HFFc6 (cell line): ENCODE data around the gene ADGRG1. TPM values are rescaled to one million over a fixed set of nuclear protein-coding genes. Genes with fewer than 3 reads are reported as not detected.

ENCODE experiments used
- DNase-seq: peaks from one replicate; pipeline ENCODE4 v3.0.0-alpha.2; 2018
- H3K27ac Mint-ChIP-seq: 2 replicates; pipeline ENCODE4 v1.8.0; 2020; ENCODE audit warnings: mild to moderate bottlenecking, mixed read lengths
- H3K27me3 Mint-ChIP-seq: 2 replicates; pipeline ENCODE4 v1.8.0; 2021; ENCODE audit warnings: mild to moderate bottlenecking, moderate library complexity, mixed read lengths; ENCODE audit not compliant: insufficient read depth
- H3K36me3 Mint-ChIP-seq: 2 replicates; pipeline ENCODE4 v1.8.0; 2021; ENCODE audit warnings: low read depth, mixed read lengths
- H3K4me1 Mint-ChIP-seq: 2 replicates; pipeline ENCODE4 v1.8.0; 2020; ENCODE audit warnings: low read depth, mixed read lengths
- H3K4me3 Mint-ChIP-seq: 2 replicates; pipeline ENCODE4 v1.8.0; 2020; ENCODE audit warnings: mild to moderate bottlenecking, moderate library complexity, mixed read lengths
- H3K9me3 Mint-ChIP-seq: 2 replicates; pipeline ENCODE4 v1.8.0; 2020; ENCODE audit warnings: mild to moderate bottlenecking, mixed read lengths
- total RNA-seq, 6 experiments: library from RNA; stranded (reverse); fragmentation: NEBNext Ultra II Directional; extraction: Animal tissue kit (Norgen Biotek cat#: 25700); gene quantifications; 2 replicates in 1 of 6; 3 replicates in 5 of 6; pipeline ENCODE4 v1.2.3, GENCODE V29; 2021
- TF ChIP-seq, protein P1 (sequence below): fragments of 200-600 bp; sonication (generic); IDR thresholded peaks from 2 replicates; pipeline ENCODE4 v1.5.0; 2021; ENCODE audit warnings: antibody characterized with exemption, mild to moderate bottlenecking

ADGRG1 gene
- total RNA-seq, 6 experiments from 2014 or later = 0.18 to 1.4 (median 0.50) TPM

DNA sequence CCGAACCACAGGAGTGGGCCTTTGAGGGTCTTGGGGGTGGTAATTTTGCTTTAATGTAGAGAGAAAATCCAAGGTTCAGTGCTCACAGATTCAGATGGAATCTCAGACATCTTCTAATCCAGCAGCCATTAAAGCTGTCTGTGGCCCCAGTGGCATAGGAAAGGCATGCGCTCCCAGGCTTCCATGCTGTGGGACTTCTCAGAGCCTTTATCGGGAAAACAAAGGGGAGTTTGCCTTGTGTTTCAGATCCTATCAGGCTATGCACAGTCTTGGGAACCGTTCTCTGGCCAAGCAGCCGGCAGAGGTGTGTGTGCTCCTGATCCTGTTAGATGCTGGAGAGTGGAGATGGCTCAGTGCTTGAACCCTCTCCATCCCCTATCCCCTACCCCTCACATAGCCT, 7.8 kb downstream of the ADGRG1 start:
- Mint-ChIP-seq H3K27me3 (peaks cover 24% of the 10 kb centered on the region), H3K27ac (no peak overlapping the region), H3K36me3 (no peaks in the 10 kb centered on the region), H3K9me3 (no peaks in the 10 kb centered on the region), H3K4me3 (no peak overlapping the region), H3K4me1 (peaks cover 7% of the 10 kb centered on the region)
- TF ChIP-seq, protein P1, sequence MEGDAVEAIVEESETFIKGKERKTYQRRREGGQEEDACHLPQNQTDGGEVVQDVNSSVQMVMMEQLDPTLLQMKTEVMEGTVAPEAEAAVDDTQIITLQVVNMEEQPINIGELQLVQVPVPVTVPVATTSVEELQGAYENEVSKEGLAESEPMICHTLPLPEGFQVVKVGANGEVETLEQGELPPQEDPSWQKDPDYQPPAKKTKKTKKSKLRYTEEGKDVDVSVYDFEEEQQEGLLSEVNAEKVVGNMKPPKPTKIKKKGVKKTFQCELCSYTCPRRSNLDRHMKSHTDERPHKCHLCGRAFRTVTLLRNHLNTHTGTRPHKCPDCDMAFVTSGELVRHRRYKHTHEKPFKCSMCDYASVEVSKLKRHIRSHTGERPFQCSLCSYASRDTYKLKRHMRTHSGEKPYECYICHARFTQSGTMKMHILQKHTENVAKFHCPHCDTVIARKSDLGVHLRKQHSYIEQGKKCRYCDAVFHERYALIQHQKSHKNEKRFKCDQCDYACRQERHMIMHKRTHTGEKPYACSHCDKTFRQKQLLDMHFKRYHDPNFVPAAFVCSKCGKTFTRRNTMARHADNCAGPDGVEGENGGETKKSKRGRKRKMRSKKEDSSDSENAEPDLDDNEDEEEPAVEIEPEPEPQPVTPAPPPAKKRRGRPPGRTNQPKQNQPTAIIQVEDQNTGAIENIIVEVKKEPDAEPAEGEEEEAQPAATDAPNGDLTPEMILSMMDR = no peak
- DNase-seq = no peak

DNA sequence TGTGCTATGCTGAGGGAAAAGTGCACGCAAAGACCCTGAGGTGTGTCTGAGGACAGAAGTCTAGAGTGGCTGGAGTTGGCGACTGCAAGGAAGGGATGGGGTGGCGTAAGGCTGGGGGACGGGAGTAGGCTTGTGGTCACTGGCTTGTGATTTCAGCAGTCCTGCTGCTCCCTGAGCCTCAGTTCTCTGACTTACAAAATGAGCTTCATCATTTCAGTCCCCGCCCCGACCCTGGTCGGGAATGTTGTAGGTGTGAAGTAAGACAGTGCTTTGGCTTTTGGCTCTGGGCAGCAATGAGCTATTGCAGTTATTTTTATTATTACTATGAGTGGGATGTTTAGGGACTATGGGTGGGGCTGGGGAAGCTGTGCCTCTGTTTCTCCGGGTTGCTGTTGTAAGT, 8.6 kb downstream of the ADGRG1 start:
- Mint-ChIP-seq H3K27me3 (peaks cover 24% of the 10 kb centered on the region), H3K36me3 (no peaks in the 10 kb centered on the region), H3K27ac (no peak overlapping the region), H3K4me3 (no peak overlapping the region), H3K4me1 (peaks cover 7% of the 10 kb centered on the region), H3K9me3 (no peaks in the 10 kb centered on the region)
- no peak for DNase-seq
- TF ChIP-seq, protein P1 = no peak

DNA sequence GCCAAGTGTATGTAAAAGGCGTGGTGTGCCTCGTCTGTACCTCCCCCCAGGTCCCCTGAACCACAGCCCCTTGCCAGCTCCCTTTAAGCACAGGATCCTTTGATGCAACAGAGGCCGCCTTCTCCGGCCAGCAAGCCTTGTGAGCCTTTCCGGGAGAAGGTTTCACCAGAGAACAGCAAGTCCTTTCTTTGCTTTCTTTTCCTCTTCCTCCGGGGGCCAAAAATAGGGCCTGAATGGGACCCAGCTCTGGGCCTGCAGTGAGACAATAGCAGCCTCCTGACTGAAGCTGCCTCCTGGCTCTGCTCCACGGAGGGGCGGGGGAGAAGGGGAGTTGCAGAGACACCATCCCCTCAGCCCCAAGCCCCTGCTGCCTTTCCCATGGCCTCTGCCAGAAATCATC, 9.0 kb downstream of the ADGRG1 start:
- H3K9me3 Mint-ChIP-seq = no peaks in the 10 kb centered on the region
- no peak for DNase-seq
- H3K4me3 Mint-ChIP-seq = no peak overlapping the region
- no peak overlapping the region for H3K27ac Mint-ChIP-seq
- H3K36me3 Mint-ChIP-seq = no peaks in the 10 kb centered on the region
- peaks cover 7% of the 10 kb centered on the region for H3K4me1 Mint-ChIP-seq
- H3K27me3 Mint-ChIP-seq = peaks cover 24% of the 10 kb centered on the region
- TF ChIP-seq, protein P1 = no peak

DNA sequence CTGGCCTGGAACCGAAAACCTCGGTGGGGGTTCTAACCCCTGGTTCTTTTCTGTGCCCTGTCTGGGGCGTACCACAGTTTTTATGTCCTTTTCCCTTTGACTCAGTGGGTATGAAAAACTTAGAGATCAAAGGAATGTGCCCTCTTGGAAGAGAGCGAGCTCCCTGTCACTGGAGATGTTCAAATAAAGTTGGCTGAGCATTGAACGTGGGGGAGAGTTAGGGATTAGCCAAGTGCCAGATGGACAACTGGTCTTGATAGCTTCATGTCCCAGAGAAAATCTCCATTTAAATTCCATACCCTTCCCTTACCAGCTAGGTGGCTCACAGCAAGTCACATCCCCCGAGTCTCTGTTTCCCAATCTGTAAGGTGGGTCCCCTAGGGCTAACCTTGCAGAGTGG, 9.5 kb downstream of the ADGRG1 start:
- Mint-ChIP-seq H3K9me3 (no peaks in the 10 kb centered on the region), H3K27ac (no peak overlapping the region), H3K36me3 (no peaks in the 10 kb centered on the region), H3K4me3 (no peak overlapping the region), H3K4me1 (peaks cover 11% of the 10 kb centered on the region), H3K27me3 (peaks cover 22% of the 10 kb centered on the region)
- TF ChIP-seq, protein P1 = no peak
- DNase-seq = no peak

DNA sequence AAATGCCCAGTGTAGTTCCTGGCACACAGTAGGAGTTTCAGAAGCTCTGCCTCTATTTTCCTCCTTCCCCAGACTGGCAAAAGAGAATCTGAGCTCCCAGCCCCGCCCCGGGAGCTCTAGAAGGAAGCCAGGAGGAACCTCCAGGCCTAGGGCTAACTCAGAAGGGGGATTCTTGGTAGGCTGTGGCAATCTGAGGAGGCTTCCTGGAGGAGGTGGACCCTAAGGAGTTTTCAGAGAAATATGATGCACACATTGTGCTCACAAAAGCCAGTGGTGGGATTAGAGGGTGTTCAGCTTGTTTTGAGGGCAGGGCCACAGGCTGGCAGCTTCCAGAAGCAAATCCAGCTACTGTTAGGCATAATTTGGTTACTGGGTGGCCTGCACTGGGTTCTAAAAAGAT, 10.0 kb downstream of the ADGRG1 start:
- TF ChIP-seq, protein P1 = no peak
- Mint-ChIP-seq H3K36me3 (no peaks in the 10 kb centered on the region), H3K27ac (no peak overlapping the region), H3K27me3 (peaks cover 22% of the 10 kb centered on the region), H3K4me3 (no peak overlapping the region), H3K9me3 (no peaks in the 10 kb centered on the region), H3K4me1 (peaks cover 15% of the 10 kb centered on the region)
- DNase-seq = no peak
